HTERT RPE-1 (cell line): ENCODE measurements around the gene IL17C.
"Not testable (repeated sequence)": the region's sequence is repeated elsewhere in the genome, so short reads cannot be mapped to it uniquely, and the experiment has no call there.

ENCODE experiments used
- in situ Hi-C: fragments of 300-500 bp; cut with MboI; formaldehyde crosslinking; loops from 4 replicates; pipeline ENCODE4 v1.14.3; 2020; ENCODE audit warnings: low sequenced_read_pairs

Gene IL17C

GRCh38 chr16:88609426-88609825 is 28.9 kb upstream of the IL17C start:
- in situ Hi-C loops, result not testable (repeated sequence)

- in situ Hi-C loops, result no loop called here
These were observed 28.3 kb upstream of the IL17C start for GRCh38 chr16:88610080-88610479.

- in situ Hi-C loops, result no loop called here
These were observed 27.2 kb upstream of the IL17C start for GRCh38 chr16:88610909-88611812.

- in situ Hi-C loops, result no loop called here
These were observed 25.1 kb upstream of the IL17C start for GRCh38 chr16:88613293-88613692.

GRCh38 chr16:88613911-88614817 is 24.2 kb upstream of the IL17C start:
- in situ Hi-C loops, result no loop called here

GRCh38 chr16:88614818-88615580 is 23.4 kb upstream of the IL17C start:
- in situ Hi-C loops, result no loop called here

- in situ Hi-C loops, result no loop called here
These were observed 22.1 kb upstream of the IL17C start for GRCh38 chr16:88616320-88616719.

GRCh38 chr16:88616736-88617135 is 21.6 kb upstream of the IL17C start:
- in situ Hi-C loops, result no loop called here

- in situ Hi-C loops, result no loop called here
These were observed 20.9 kb upstream of the IL17C start for GRCh38 chr16:88617268-88618031.

GRCh38 chr16:88618182-88618955 is 20.0 kb upstream of the IL17C start:
- in situ Hi-C loops, result no loop called here

GRCh38 chr16:88618956-88619667 is 19.3 kb upstream of the IL17C start:
- in situ Hi-C loops, result no loop called here

GRCh38 chr16:88619859-88620815 is 18.2 kb upstream of the IL17C start:
- in situ Hi-C loops, result no loop called here

GRCh38 chr16:88622125-88622524 is 16.2 kb upstream of the IL17C start:
- in situ Hi-C loops, result no loop called here

- in situ Hi-C loops, result no loop called here
These were observed 15.5 kb upstream of the IL17C start for GRCh38 chr16:88622866-88623265.

GRCh38 chr16:88623858-88624257 is 14.5 kb upstream of the IL17C start:
- in situ Hi-C loops, result no loop called here

GRCh38 chr16:88624481-88624880 is 13.9 kb upstream of the IL17C start:
- in situ Hi-C loops, result no loop called here

GRCh38 chr16:88624977-88625576 is 13.3 kb upstream of the IL17C start:
- in situ Hi-C loops, result no loop called here
